Renal cortex interstitium (tissue), 11 donors: ENCODE measurements around the gene XPO4. TPM values are rescaled to one million over a fixed set of nuclear protein-coding genes. Genes with fewer than 3 reads are reported as not detected.

Experiments
- DNase-seq, 11 donors: peaks; one replicate each; pipeline ENCODE4 v3.0.0-alpha.2; 2013; ENCODE audit warnings: low read depth in 9 of 11, low spot score in 4 of 11; ENCODE audit errors: extremely low read depth in 1 of 11
- polyA plus RNA-seq, 3 donors: library from polyadenylated mRNA; unstranded; fragments of 120-200 nt; gene quantifications; one replicate each; pipeline ENCODE4 v1.2.1, GENCODE V29; 2013; ENCODE audit not compliant: insufficient read length in 3 of 3

The XPO4 gene
- polyA plus RNA-seq, 3 donors = 18.9 to 20.7 (median 19.8) TPM

- DNase-seq = peak in 9 of 11 donors; percentile 7 to 46 (median 28)
These were observed 59.4 kb downstream of the XPO4 start for GRCh38 chr13:20843166-20843565.

- no peak for DNase-seq
These were observed 62.0 kb downstream of the XPO4 start for GRCh38 chr13:20840568-20840967.

- DNase-seq = no peak
These were observed 68.5 kb downstream of the XPO4 start for GRCh38 chr13:20833900-20834679.

- DNase-seq = no peak
These were observed 69.7 kb downstream of the XPO4 start for GRCh38 chr13:20832861-20833260.

- no peak for DNase-seq
These were observed 70.6 kb downstream of the XPO4 start for GRCh38 chr13:20831933-20832332.

GRCh38 chr13:20831254-20831653 is 71.3 kb downstream of the XPO4 start:
- no peak for DNase-seq

- DNase-seq = peak in 8 of 11 donors; percentile 13 to 58 (median 36)
These were observed 73.8 kb downstream of the XPO4 start for GRCh38 chr13:20828539-20829364.

GRCh38 chr13:20826843-20827560 is 75.5 kb downstream of the XPO4 start:
- DNase-seq = no peak

- DNase-seq = no peak
These were observed 76.2 kb downstream of the XPO4 start for GRCh38 chr13:20826301-20826700.

GRCh38 chr13:20825477-20825875 is 77.1 kb downstream of the XPO4 start:
- DNase-seq = no peak

GRCh38 chr13:20824762-20825476 is 77.6 kb downstream of the XPO4 start:
- DNase-seq = no peak

- no peak for DNase-seq
These were observed 79.5 kb downstream of the XPO4 start for GRCh38 chr13:20823071-20823470.

- no peak for DNase-seq
These were observed 80.1 kb downstream of the XPO4 start for GRCh38 chr13:20822406-20822805.

GRCh38 chr13:20819715-20820114 is 82.8 kb downstream of the XPO4 start:
- DNase-seq = no peak

GRCh38 chr13:20815464-20815863 is 87.1 kb downstream of the XPO4 start:
- no peak for DNase-seq

GRCh38 chr13:20814224-20814910 is 88.2 kb downstream of the XPO4 start:
- no peak for DNase-seq

GRCh38 chr13:20812890-20813289 is 89.7 kb downstream of the XPO4 start:
- DNase-seq = no peak

GRCh38 chr13:20810808-20811207 is 91.7 kb downstream of the XPO4 start:
- no peak for DNase-seq

GRCh38 chr13:20808874-20809273 is 93.7 kb downstream of the XPO4 start:
- no peak for DNase-seq
